Measurements from ENCODE around the gene ELAVL3. TPM values are rescaled to one million over a fixed set of nuclear protein-coding genes. Genes with fewer than 3 reads are reported as not detected.

Gene ELAVL3
- total RNA-seq, 4 donors from 2014 or later, result 0.95 TPM; not detected in 3

- no peak overlapping the region for H3K4me3 ChIP-seq
- H3K36me3 ChIP-seq, result peaks cover 0 to 22% (median 0%) of the 10 kb centered on the region in 3 donors
- H3K27ac ChIP-seq, result no peak overlapping the region
- H3K4me1 ChIP-seq, result peaks cover 0 to 28% (median 16%) of the 10 kb centered on the region in 4 donors
- peaks cover 0 to 23% of the 10 kb centered on the region in 2 donors for H3K27me3 ChIP-seq
- TF ChIP-seq CTCF (IDR thresholded peaks at IDR 0.05) (no peak), POLR2A (IDR thresholded peaks at IDR 0.05) (no peak)
- DNase-seq, result no peak
- H3K9me3 ChIP-seq, result no peaks in the 10 kb centered on the region
Observed at GRCh38 chr19:11485245-11485837, 4.5 kb upstream of the ELAVL3 start.

- H3K36me3 ChIP-seq, result peaks cover 0 to 22% (median 0%) of the 10 kb centered on the region in 3 donors
- peaks cover 0 to 36% of the 10 kb centered on the region in 2 donors for H3K27me3 ChIP-seq
- H3K9me3 ChIP-seq, result peaks cover 0 to 3% (median 0%) of the 10 kb centered on the region in 4 donors
- TF ChIP-seq POLR2A (IDR thresholded peaks at IDR 0.05), result no peak
- no peak for TF ChIP-seq CTCF (IDR thresholded peaks at IDR 0.05)
- H3K4me3 ChIP-seq, result no peak overlapping the region
- H3K27ac ChIP-seq, result no peak overlapping the region
- no peak for DNase-seq
- peaks cover 0 to 41% (median 25%) of the 10 kb centered on the region in 4 donors for H3K4me1 ChIP-seq
Observed at GRCh38 chr19:11483366-11484111, 2.7 kb upstream of the ELAVL3 start.

GRCh38 chr19:11482384-11483050 lies 1.7 kb upstream of the ELAVL3 start:
- Histone ChIP-seq H3K27me3 (peaks cover 0 to 36% of the 10 kb centered on the region in 2 donors), H3K4me3 (peak overlapping the region; percentile 7 to 46 (median 40)), H3K27ac (peak overlapping the region in 1 of 4 donors; percentile 31)

GRCh38 chr19:11481534-11482383 lies 913 bp upstream of the ELAVL3 start:
- TF ChIP-seq POLR2A (IDR thresholded peaks at IDR 0.05) (no peak), CTCF (IDR thresholded peaks at IDR 0.05) (no peak)
- H3K9me3 ChIP-seq, result peaks cover 0 to 3% (median 0%) of the 10 kb centered on the region in 4 donors
- peak overlapping the region in 1 of 4 donors; percentile 31 for H3K27ac ChIP-seq
- peaks cover 0 to 41% (median 25%) of the 10 kb centered on the region in 4 donors for H3K4me1 ChIP-seq
- peak; percentile 60 to 71 (median 62) for DNase-seq
- H3K27me3 ChIP-seq, result peaks cover 0 to 36% of the 10 kb centered on the region in 2 donors
- peak overlapping the region; percentile 7 to 46 (median 40) for H3K4me3 ChIP-seq
- peaks cover 0 to 15% (median 0%) of the 10 kb centered on the region in 3 donors for H3K36me3 ChIP-seq

More at GRCh38 chr19:11482384-11483050, 1.7 kb upstream of the ELAVL3 start:
- peaks cover 0 to 22% (median 0%) of the 10 kb centered on the region in 3 donors for H3K36me3 ChIP-seq
- DNase-seq, result peak; percentile 81 to 93 (median 85)
- peaks cover 0 to 3% (median 0%) of the 10 kb centered on the region in 4 donors for H3K9me3 ChIP-seq
- peaks cover 0 to 41% (median 25%) of the 10 kb centered on the region in 4 donors for H3K4me1 ChIP-seq
- TF ChIP-seq CTCF (IDR thresholded peaks at IDR 0.05), result peak; percentile 94 to 98 (median 98)
- TF ChIP-seq POLR2A (IDR thresholded peaks at IDR 0.05), result no peak

All from Peyer's patch (tissue), 4 donors.